HFF-Myc (cell line): Measurements from ENCODE around the gene ARL14EP.

Experiments
- DNase-seq: peaks from one replicate; pipeline ENCODE4 v3.0.0-alpha.2; 2011; ENCODE audit warnings: low read depth; ENCODE audit errors: extremely low read depth
- H3K4me3 ChIP-seq: replicated peaks from 2 replicates; pipeline ENCODE4 v1.5.1; 2011; ENCODE audit warnings: low read depth, mild to moderate bottlenecking, control low read depth, low read length
- CTCF ChIP-seq: IDR thresholded peaks from 2 replicates; pipeline ENCODE4 v1.5.1; 2012; ENCODE audit warnings: mild to moderate bottlenecking, low read depth, low read length, control low read depth; ENCODE audit errors: missing control alignments

ARL14EP gene

GRCh38 chr11:30285416-30286121, 37.3 kb upstream of the ARL14EP start:
- no peak for DNase-seq
- H3K4me3 ChIP-seq, result no peak overlapping the region
- TF ChIP-seq CTCF, result no peak

GRCh38 chr11:30291331-30291730, 31.6 kb upstream of the ARL14EP start:
- no peak overlapping the region for H3K4me3 ChIP-seq
- no peak for DNase-seq
- no peak for TF ChIP-seq CTCF

- no peak for DNase-seq
- H3K4me3 ChIP-seq, result no peak overlapping the region
- no peak for TF ChIP-seq CTCF
Observed at GRCh38 chr11:30292545-30292944, 30.4 kb upstream of the ARL14EP start.

- H3K4me3 ChIP-seq, result no peak overlapping the region
- no peak for TF ChIP-seq CTCF
- no peak for DNase-seq
Observed at GRCh38 chr11:30295178-30295885, 27.6 kb upstream of the ARL14EP start.

- DNase-seq, result no peak
- no peak for TF ChIP-seq CTCF
- H3K4me3 ChIP-seq, result no peak overlapping the region
Observed at GRCh38 chr11:30304620-30305019, 18.3 kb upstream of the ARL14EP start.

- DNase-seq, result no peak
- no peak for TF ChIP-seq CTCF
- no peak overlapping the region for H3K4me3 ChIP-seq
Observed at GRCh38 chr11:30310623-30311022, 12.3 kb upstream of the ARL14EP start.
